PC-3 (cell line): ENCODE data around the gene NLRP12.

Source experiments
- EZH2phosphoT487 ChIP-seq: fragments of 300-600 bp; sonication (generic); IDR thresholded peaks from 2 replicates; pipeline ENCODE4 v1.6.1; 2018; ENCODE audit warnings: mild to moderate bottlenecking, antibody characterized with exemption, low read length, borderline replicate concordance
- TF ChIP-seq, protein P1 (sequence below): fragments of 300-600 bp; sonication (generic); conservative IDR thresholded peaks from 2 replicates; pipeline ENCODE4 v1.5.1; 2017; ENCODE audit warnings: antibody characterized with exemption, low read depth, mild to moderate bottlenecking, low read length

DNA sequence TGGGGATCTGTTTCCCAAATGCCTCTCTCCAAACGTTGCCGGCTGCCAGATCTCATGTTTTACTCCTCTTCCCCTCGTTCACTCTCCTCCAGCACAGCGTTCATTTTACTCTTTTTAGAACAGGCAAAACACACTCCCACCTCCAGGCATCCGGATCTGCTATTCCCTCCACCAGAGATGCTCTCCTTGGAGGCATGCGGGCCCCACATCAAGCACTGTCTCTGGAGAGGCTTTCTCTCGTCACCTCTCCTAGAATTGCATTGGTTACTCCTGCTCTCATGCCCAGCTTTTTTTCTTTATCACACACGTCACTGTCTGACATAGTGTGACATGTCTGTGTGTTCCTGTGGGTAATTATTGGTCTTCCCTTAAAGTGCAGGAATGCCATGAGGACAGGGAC is 23.4 kb upstream of the NLRP12 start:
- TF ChIP-seq EZH2phosphoT487 = no peak
- TF ChIP-seq, protein P1, sequence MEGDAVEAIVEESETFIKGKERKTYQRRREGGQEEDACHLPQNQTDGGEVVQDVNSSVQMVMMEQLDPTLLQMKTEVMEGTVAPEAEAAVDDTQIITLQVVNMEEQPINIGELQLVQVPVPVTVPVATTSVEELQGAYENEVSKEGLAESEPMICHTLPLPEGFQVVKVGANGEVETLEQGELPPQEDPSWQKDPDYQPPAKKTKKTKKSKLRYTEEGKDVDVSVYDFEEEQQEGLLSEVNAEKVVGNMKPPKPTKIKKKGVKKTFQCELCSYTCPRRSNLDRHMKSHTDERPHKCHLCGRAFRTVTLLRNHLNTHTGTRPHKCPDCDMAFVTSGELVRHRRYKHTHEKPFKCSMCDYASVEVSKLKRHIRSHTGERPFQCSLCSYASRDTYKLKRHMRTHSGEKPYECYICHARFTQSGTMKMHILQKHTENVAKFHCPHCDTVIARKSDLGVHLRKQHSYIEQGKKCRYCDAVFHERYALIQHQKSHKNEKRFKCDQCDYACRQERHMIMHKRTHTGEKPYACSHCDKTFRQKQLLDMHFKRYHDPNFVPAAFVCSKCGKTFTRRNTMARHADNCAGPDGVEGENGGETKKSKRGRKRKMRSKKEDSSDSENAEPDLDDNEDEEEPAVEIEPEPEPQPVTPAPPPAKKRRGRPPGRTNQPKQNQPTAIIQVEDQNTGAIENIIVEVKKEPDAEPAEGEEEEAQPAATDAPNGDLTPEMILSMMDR = no peak
